HG02759 (cell line): ENCODE data around the gene SMARCC1.

Experiments
- ATAC-seq: cut with Tn5 transposase; IDR thresholded peaks from one replicate; pipeline ENCODE4 v1.9.1; 2021; ENCODE audit warnings: mild to moderate bottlenecking, moderate library complexity; ENCODE audit not compliant: unreplicated experiment

SMARCC1 gene

GRCh38 chr3:47705391-47705790, 76.3 kb downstream of the SMARCC1 start:
- ATAC-seq, result no peak

GRCh38 chr3:47704237-47704612, 77.5 kb downstream of the SMARCC1 start:
- ATAC-seq, result no peak

- ATAC-seq, result no peak
These were observed 80.3 kb downstream of the SMARCC1 start for GRCh38 chr3:47701388-47701787.

DNA sequence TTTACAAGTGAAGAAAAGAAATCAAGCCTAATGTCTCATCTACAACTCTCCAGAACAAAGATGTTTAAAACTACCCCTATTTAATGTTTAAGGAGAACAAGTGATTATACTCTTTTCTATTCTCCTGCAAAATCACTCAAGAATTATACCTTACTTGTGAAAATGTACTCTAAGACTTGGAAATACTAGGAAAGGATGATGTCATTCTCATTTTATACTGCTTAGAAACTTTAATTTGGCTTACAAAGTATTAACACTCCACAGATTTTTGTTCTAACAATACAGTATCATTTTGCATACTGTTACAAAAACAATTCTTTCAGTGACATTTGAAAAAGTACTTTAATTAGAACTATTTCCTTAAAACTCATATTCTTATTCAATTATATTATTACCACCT, 89.5 kb downstream of the SMARCC1 start:
- no peak for ATAC-seq

- no peak for ATAC-seq
These were observed 93.2 kb downstream of the SMARCC1 start for GRCh38 chr3:47688488-47688887.

DNA sequence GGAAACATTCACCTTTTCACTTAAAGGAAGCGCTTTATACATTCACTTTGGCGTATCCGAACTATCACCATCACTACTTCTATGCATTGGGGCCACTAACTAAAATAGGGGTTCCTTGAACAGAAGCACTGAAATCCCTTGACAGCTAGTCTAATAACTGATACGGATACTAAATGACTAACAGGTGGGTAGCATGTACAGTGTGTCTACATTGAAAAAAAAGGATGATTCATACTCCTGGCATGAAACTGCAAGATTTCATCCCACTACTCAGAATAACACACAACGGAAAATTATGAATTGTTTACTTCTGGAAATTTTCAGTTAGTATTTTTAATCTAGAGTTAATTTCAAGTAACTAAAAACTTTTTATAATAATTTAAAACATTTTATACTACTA, 96.7 kb downstream of the SMARCC1 start:
- no peak for ATAC-seq

- ATAC-seq, result no peak
These were observed 100.7 kb downstream of the SMARCC1 start for GRCh38 chr3:47681016-47681415.

DNA sequence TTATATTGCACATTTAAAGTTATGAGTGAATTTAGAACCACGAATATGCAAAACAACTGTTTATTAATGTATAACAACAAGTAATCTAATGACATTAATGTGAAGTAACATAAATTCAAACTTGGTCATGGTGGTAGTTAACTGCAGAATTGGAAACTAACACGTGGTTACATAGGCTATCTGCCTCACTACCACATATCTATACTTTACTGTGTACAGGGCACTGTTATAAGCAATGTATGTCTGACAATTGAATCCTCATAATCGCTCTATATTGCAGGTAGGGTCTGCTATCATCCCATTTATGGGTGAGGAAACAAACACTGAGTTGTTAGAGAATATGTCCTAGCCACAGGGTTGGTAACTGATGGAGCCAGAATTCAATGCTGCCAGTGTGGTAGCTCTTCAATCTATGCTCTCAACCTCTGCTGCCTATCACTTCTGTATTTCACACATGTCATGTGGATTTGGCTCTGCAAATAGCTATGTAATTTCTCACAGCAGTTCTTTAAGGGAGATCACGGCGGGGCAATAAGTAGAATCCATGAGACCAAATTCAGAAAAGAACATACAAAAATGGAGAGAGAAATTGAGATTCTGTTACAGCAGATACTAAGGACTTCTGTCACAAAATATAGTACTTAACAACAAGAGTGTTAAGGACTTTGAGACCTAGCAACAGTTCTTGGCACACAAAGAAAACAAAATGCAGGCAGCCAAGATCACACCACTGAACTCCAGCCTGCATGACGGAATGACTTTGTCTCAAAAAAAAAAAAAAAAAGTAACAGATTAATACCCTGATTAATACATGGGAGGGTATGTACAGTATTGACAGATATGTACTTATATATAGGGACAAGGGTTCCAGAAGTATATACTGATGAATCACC, 103.0 kb downstream of the SMARCC1 start:
- no peak for ATAC-seq

DNA sequence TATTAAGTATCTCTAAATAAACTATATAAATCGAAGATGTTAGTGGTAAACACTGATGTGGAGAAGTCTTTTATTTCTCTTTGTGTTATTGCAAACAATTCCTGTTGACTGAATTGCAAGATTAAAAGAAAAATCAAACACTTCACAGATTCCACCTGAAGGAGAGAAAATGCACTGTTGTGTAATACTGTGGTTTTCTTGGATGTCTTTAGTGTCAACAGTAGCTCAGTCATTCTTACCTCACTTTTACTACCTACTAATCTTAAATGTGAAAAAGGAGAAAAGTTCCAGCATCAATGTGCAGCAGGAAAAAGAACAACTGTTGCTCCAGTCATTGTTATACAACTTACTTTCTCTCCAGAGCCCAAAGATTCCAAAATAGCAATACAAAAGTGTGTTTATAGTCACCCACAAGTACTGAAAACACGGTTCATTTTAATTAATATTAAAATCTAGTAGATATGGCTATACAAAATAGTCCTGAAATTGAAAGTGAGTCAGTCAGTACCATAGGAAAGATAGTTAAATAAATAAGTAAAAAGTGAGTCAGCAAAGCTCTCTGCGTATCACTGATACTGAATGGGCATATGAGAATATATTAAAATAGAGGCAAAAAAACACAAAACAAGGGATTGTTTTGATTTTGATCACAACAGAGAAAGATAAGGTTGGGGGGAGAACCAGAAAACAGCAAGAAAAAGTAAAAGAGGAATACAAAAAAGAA, 112.5 kb downstream of the SMARCC1 start:
- ATAC-seq, result no peak

DNA sequence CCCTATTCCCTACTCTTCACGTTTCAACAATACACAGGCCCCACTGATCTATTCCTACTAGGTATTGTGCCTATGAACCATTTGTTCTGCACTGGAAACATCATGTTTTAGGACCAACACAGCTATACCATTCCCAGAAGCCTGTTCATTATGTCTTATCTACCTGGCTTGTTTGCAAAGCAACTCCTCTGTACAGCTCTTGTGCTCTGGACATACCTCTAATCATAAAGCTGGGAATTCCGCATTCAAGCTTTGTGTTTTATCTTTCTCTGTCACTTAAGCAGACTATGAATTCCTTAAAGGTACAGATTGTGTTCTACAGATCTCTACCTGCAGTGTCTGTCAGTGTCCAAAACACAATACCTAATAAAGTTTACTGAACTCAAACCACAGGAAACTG, 115.6 kb downstream of the SMARCC1 start:
- no peak for ATAC-seq

- ATAC-seq, result no peak
These were observed 117.2 kb downstream of the SMARCC1 start for GRCh38 chr3:47664519-47664918.

- ATAC-seq, result no peak
These were observed 118.0 kb downstream of the SMARCC1 start for GRCh38 chr3:47663630-47664240.

DNA sequence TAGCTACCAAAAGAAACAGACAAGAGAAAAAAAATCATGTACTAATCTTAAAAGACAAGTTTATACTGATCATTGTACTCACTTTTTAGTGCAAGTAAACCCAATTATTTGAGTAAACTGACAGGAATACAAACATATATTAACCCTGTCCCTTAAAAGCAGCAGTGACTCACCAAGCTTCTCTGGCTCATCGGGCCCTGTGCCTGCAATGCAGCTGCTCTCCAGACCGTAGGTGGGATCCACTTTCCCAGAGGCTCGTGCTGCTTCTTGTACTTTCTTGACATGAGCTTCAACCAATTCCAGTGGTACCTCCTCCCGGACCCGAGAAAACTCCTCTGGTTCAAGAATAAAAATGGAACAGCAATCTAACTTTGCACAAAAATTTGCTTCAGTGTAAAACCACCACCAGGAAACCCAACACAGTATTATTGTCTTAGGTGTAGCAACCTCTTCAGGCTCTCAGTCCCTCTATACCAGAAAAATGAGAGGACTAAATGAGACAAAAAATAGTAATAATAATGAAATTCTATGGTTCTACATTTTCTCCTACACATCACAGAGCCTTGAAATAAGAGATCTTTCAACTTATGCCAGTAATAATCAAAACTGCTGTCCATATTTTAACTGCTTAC, 120.5 kb downstream of the SMARCC1 start:
- ATAC-seq, result no peak

DNA sequence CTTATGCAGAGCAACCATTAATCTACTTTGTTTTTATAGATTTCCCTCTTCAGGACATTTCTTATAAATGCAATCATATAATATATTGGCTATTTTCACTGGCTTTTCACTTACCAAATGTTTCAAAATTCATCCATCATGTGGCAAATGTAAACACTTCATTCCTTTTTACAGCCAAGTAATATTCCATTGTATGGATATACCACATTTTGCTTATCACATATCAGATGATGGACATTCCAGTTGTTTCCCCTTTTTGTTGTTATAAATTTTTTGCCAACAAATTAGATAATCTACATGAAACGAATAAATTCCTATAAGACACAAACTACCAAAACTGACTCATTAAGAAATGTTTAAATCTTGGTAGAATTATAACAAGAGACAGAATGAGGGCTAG, 123.2 kb downstream of the SMARCC1 start:
- ATAC-seq, result no peak

GRCh38 chr3:47652142-47652541, 129.6 kb downstream of the SMARCC1 start:
- no peak for ATAC-seq

- ATAC-seq, result no peak
These were observed 131.4 kb downstream of the SMARCC1 start for GRCh38 chr3:47650294-47650693.

- ATAC-seq, result no peak
These were observed 134.1 kb downstream of the SMARCC1 start for GRCh38 chr3:47647550-47647949.

GRCh38 chr3:47646362-47646761, 135.3 kb downstream of the SMARCC1 start:
- ATAC-seq, result no peak

DNA sequence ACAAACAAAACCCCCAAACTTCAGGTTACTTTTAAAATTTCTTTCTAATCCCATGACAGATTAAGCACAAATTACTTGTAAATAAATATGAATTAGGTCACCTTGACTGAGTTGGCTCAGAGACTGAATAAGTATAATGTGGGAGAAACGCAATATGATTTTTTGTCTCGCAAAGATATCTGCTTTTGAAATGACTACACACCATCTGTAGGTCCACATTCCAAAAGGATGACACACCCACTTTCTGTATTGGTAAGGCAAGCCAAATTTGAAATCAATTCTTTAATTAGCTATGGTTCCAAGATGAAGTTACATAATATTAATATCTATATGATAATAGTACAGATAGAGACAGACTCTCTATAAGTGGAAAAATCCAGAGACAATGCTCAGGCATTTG, 136.1 kb downstream of the SMARCC1 start:
- ATAC-seq, result no peak

DNA sequence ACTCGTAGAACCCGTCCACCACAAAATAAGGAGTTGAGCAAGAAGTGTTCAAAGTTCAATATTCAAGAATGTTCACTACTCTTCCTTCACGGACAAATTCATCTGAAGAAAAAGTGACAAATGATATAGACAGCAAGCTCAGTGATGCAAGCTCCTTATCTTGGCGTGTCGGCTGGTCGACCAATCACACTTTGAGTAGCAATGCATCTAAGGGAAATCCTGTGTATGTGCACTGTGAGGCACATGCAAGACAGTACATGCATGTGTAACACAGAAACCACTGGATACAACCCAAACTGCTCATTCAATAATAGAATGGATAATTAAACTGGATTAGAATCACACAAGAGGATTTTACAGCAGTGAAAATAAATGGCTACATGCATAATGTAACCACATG, 138.6 kb downstream of the SMARCC1 start:
- ATAC-seq, result no peak

GRCh38 chr3:47641739-47642138, 140.0 kb downstream of the SMARCC1 start:
- ATAC-seq, result no peak
